NB4 (cell line): Measurements from ENCODE around the gene SACS.
"Not testable (repeated sequence)": the region's sequence is repeated elsewhere in the genome, so short reads cannot be mapped to it uniquely, and the experiment has no call there.

ENCODE experiments used
- TF ChIP-seq, protein P1 (sequence below): IDR thresholded peaks from one replicate; pipeline ENCODE4 v1.5.1; 2012; ENCODE audit warnings: low read depth, low read length
- TF ChIP-seq, protein P2 (sequence below): IDR thresholded peaks from 2 replicates; pipeline ENCODE4 v1.6.1; 2011; ENCODE audit warnings: low read depth, low read length

- TF ChIP-seq, protein P1, sequence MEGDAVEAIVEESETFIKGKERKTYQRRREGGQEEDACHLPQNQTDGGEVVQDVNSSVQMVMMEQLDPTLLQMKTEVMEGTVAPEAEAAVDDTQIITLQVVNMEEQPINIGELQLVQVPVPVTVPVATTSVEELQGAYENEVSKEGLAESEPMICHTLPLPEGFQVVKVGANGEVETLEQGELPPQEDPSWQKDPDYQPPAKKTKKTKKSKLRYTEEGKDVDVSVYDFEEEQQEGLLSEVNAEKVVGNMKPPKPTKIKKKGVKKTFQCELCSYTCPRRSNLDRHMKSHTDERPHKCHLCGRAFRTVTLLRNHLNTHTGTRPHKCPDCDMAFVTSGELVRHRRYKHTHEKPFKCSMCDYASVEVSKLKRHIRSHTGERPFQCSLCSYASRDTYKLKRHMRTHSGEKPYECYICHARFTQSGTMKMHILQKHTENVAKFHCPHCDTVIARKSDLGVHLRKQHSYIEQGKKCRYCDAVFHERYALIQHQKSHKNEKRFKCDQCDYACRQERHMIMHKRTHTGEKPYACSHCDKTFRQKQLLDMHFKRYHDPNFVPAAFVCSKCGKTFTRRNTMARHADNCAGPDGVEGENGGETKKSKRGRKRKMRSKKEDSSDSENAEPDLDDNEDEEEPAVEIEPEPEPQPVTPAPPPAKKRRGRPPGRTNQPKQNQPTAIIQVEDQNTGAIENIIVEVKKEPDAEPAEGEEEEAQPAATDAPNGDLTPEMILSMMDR, result not testable (repeated sequence)
- TF ChIP-seq, protein P2, sequence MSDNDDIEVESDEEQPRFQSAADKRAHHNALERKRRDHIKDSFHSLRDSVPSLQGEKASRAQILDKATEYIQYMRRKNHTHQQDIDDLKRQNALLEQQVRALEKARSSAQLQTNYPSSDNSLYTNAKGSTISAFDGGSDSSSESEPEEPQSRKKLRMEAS, result not testable (repeated sequence)
These were observed 6.8 kb upstream of the SACS start for GRCh38 chr13:23440324-23440723.
